Measurements from ENCODE around the gene AFDN.

The AFDN gene

GRCh38 chr6:167881327-167881726 lies 54.6 kb downstream of the AFDN start:
- DNase-seq: no peak

DNA sequence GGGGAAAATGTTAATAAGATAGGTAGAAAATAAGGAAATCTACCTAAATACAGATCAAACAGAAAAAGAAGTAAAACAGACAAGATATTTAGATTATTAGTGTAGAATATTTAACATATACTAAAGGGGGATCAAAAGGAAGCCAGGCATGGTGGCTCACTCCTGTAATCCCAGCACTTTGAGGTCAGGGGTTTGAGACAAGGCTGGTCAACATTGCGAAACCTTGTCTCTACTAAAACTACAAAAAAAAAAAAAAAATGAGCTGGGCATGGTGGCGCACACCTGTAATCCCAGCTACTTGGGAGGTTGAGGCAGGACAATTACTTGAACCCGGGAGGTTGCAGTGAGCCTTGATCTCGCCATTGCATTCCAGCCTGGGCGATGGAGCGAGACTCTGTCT lies 55.5 kb downstream of the AFDN start:
- DNase-seq: no peak

- DNase-seq: no peak
These were observed 61.4 kb downstream of the AFDN start for GRCh38 chr6:167888098-167888497.

GRCh38 chr6:167892835-167893815 lies 66.4 kb downstream of the AFDN start:
- no peak for DNase-seq

- no peak for DNase-seq
These were observed 68.3 kb downstream of the AFDN start for GRCh38 chr6:167894965-167895364.

DNA sequence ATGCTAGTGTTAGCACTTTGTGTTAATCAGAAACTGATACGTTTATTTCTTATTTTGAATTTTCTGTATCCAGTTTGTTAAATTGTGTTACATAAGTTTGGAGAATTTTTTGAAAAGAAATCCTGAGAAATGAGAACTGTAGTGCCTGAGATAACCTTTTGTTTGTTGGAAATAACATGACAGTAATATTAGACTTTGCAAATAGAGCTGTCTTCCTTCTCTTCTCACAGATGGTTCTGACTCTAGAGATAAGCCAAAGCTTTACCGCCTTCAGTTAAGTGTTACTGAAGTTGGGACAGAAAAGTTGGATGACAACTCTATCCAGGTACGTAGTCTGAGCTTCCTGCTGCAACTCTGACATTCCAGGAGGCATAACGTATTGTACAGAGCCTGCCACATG lies 69.9 kb downstream of the AFDN start:
- no peak for DNase-seq

GRCh38 chr6:167898673-167899311 lies 72.1 kb downstream of the AFDN start:
- peak; percentile 58 for DNase-seq

GRCh38 chr6:167904791-167905190 lies 78.1 kb downstream of the AFDN start:
- no peak for DNase-seq

DNA sequence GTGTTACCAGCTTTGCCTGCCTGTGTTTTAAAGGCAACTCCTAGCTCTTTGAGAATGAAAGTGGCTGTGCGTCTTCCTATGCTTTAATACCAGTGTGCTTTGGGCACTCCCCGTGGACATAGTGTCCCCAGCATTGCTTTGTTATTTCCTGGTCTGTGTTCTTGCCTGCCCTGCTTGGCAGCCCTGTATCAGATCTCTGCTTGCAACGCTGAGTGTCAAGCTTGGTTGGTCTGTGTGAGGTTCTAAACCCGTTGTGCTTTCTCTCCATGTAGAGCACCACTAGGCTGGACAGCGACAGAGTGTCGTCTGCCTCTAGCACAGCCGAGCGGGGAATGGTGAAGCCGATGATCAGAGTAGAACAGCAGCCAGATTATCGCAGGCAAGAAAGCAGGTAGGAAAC lies 80.2 kb downstream of the AFDN start:
- no peak for DNase-seq

DNA sequence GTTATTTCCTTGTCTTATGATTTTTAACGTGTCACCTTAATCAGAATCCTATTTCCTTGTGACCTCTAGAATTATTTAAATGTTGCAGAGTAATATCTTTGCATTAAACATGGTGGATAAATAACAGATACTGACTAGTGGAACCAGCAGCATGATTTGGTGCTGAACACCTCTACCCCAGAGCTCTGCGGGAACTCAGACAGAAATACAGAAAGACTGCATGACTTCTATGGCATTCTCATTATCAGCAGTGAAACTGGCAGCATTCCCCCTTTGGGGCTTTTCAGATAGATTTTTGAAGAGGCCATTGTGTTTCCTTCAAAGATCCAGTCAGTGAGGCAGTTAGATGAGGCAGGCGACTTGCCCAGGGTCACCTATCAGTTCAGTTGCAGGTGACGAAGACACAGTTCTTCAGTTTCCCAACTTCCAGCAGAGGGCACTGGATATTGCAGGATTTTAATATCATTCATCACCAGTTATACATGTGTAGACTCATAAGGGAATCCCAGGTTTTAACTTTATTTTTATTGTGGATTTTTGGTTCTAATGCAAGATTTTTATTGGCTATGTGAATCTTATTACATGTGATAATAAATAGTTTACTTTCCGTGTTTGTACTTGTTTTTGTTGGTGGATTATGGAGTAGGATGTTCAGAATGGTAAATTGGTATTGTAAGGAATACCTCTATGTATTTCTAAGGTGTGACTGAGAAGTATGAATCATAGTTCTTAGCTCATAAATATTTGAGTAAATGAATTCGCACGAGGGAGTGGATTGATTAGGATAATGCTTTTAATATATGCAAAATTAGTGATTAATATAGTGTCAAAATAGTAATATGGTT lies 81.3 kb downstream of the AFDN start:
- peak; percentile 1 for DNase-seq

GRCh38 chr6:167910007-167910406 lies 83.3 kb downstream of the AFDN start:
- no peak for DNase-seq

DNA sequence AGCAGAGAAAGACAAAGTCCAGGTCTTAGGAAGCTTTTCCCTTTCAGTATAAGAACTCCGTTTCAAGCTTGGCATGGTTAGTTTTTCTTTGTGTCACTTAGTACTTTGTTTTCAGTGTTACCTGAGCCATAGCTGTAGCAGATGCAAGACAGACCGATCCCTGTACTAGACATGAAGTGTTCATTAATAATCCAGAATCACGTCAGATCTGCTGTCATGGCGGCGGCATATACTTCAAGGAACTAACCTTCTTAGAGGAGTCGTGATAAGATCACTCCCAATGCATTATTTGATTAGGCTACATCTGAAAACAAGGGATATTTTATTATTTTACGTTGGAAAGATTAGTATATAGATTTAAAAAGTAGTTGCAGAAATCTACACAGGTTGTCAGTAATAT lies 83.9 kb downstream of the AFDN start:
- DNase-seq: no peak

- no peak for DNase-seq
These were observed 85.8 kb downstream of the AFDN start for GRCh38 chr6:167912494-167912893.

- DNase-seq: no peak
These were observed 87.0 kb downstream of the AFDN start for GRCh38 chr6:167913699-167914098.

- no peak for DNase-seq
These were observed 88.4 kb downstream of the AFDN start for GRCh38 chr6:167915139-167915538.

DNA sequence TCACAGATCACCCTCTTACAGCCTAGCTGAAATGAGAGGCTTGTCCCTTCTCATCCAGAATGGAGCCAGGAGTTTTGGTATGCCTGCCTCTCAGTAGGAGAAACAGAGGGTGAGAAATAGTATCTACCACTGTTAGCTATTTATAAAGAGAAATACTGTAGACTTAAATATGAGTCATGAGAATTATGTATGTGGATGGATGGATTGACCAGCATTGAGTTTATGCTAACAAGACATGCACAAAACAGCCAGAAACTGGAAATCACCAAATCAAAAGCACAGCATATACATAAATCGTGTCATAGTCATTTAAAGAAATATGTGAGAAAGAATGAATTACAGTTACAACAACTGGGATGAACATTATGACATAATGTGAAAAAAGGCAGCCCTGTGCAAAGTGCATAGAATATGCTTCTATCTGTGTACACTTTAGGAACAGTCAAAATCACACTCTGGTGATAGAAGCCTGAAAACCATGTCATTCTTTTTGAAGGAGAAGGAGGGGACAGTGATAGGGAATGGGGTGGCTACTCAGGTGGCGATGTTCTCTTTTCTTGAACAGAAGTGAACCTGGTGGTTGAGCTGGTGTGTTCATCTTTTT lies 90.9 kb downstream of the AFDN start:
- no peak for DNase-seq

GRCh38 chr6:167918548-167919278 lies 92.0 kb downstream of the AFDN start:
- DNase-seq: no peak

GRCh38 chr6:167919349-167919748 lies 92.6 kb downstream of the AFDN start:
- DNase-seq: no peak

GRCh38 chr6:167920165-167920564 lies 93.5 kb downstream of the AFDN start:
- DNase-seq: no peak

GRCh38 chr6:167921831-167922230 lies 95.1 kb downstream of the AFDN start:
- no peak for DNase-seq

- no peak for DNase-seq
These were observed 98.3 kb downstream of the AFDN start for GRCh38 chr6:167925026-167925425.

DNA sequence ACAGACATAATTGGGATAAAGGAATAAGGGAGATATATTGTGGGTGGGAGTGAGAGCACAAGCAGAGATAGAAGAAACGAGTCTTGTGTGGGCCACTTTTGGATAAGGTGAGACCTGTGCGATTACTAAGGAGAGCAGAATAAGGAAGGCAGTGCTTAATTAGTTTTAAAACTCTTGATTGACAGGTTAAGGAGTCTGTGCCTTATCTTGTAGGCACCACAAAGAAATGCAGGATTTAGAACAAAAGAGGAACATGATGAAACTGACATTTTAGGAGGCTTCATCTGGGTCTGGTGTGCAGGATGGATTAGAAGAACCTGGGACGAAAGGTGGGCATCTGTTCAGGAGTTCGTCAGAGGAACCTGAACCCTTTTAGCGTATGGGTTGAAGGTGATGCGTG lies 100.5 kb downstream of the AFDN start:
- no peak for DNase-seq
